ENCODE results near the gene ZFX. TPM values are rescaled to one million over a fixed set of nuclear protein-coding genes. Genes with fewer than 3 reads are reported as not detected.

ZFX gene
- total RNA-seq, 1 donor from 2014 or later, result 59.1 TPM

DNA sequence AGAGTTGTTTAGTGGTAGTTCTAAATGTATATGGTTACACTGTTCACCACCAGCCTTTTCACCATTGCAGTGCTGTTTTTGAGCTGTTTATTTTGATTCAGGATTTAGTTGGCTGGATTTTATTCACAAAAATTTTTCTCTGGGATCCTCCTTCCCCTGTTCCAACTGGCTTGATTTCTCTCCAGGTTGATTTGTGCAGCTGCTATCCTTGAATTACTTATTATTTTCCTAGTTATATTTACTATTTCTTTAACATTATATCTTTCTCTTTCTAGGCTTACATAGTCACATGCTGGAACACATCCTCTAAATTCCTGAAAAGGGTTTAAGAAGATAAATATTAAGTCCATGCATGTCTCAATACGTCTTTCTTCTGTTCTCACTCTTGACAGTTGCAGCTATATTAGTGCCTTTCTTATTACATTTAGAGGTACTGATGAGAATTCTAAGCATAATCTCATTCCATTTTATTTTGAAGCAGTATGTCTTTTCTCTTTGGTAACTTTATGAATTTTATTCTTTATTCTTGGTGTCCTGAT is 82.2 kb downstream of the ZFX start:
- H3K4me2 ChIP-seq, result no peak overlapping the region
- no peaks in the 10 kb centered on the region for H3K9me3 Mint-ChIP-seq
- H3F3A ChIP-seq (ENCODE audit: low read depth), result no peaks in the 10 kb centered on the region
- no peaks in the 10 kb centered on the region for H3K4me1 ChIP-seq
- no peak overlapping the region for H3K27ac Mint-ChIP-seq
- no peaks in the 10 kb centered on the region for H3K27me3 Mint-ChIP-seq (ENCODE audit: insufficient read depth, low read depth)
- H3K4me1 Mint-ChIP-seq, result peaks cover 6% of the 10 kb centered on the region
- H3K4me3 ChIP-seq, result no peak overlapping the region
- no peaks in the 10 kb centered on the region for H3K9me3 ChIP-seq (ENCODE audit: low read depth)
- H3K36me3 ChIP-seq, result no peaks in the 10 kb centered on the region
- H3K4me3 Mint-ChIP-seq, result no peak overlapping the region
- H3K27me3 ChIP-seq, result no peaks in the 10 kb centered on the region
- H4K20me1 ChIP-seq (ENCODE audit: low read depth), result no peaks in the 10 kb centered on the region
- H3K36me3 Mint-ChIP-seq, result no peaks in the 10 kb centered on the region
- no peak overlapping the region for H2AFZ ChIP-seq (replicated peaks)
- no peak overlapping the region for H3K9ac ChIP-seq
- no peaks in the 10 kb centered on the region for H3K79me2 ChIP-seq (ENCODE audit: low read depth)
- TF ChIP-seq EZH2phosphoT487 (IDR thresholded peaks at IDR 0.05) (no peak), CTCF (IDR thresholded peaks at IDR 0.05) (no peak), EZH2 (IDR thresholded peaks at IDR 0.05) (no peak)
- H3K27ac ChIP-seq, result no peak overlapping the region
- no peak for DNase-seq (ENCODE audit: low spot score)

DNA sequence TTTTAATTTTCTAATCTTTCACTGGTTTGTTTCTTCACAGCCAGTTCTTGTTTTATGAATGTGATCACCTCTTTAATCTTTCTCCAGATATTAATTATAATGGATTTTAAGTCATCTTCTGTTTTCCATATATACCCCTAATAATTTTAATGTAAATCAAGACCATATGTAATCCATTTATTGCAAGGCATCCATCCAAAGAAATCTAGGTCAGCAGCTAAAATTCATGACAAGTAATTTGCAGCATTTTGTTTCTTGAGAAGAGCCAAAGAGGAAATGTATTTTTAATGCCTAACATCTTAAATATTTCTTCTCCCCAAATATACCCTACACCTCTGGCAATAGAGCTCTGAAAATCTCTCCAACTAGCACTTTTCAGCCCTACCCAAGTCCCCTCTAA is 83.3 kb downstream of the ZFX start:
- Histone ChIP-seq H3K9me3 (ENCODE audit: low read depth) (no peaks in the 10 kb centered on the region), H3K9ac (no peak overlapping the region), H3K4me2 (no peak overlapping the region), H3K79me2 (ENCODE audit: low read depth) (no peaks in the 10 kb centered on the region), H4K20me1 (ENCODE audit: low read depth) (no peaks in the 10 kb centered on the region), H3K27me3 (no peaks in the 10 kb centered on the region), H3K4me3 (no peak overlapping the region), H3K36me3 (no peaks in the 10 kb centered on the region), H3K4me1 (no peaks in the 10 kb centered on the region), H3F3A (ENCODE audit: low read depth) (no peaks in the 10 kb centered on the region), H2AFZ (replicated peaks) (no peak overlapping the region), H3K27ac (no peak overlapping the region)
- Mint-ChIP-seq H3K27me3 (ENCODE audit: insufficient read depth, low read depth) (no peaks in the 10 kb centered on the region), H3K4me3 (no peak overlapping the region), H3K36me3 (no peaks in the 10 kb centered on the region), H3K4me1 (peaks cover 6% of the 10 kb centered on the region), H3K27ac (peak overlapping the region; percentile 7), H3K9me3 (no peaks in the 10 kb centered on the region)
- TF ChIP-seq EZH2phosphoT487 (IDR thresholded peaks at IDR 0.05), result no peak
- TF ChIP-seq CTCF (IDR thresholded peaks at IDR 0.05), result no peak
- DNase-seq (ENCODE audit: low spot score), result no peak

GRCh38 chrX:24235084-24235710 is 85.7 kb downstream of the ZFX start:
- Mint-ChIP-seq H3K4me3 (no peak overlapping the region), H3K27me3 (ENCODE audit: insufficient read depth, low read depth) (peaks cover 2% of the 10 kb centered on the region), H3K9me3 (no peaks in the 10 kb centered on the region), H3K36me3 (no peaks in the 10 kb centered on the region), H3K27ac (no peak overlapping the region), H3K4me1 (peaks cover 8% of the 10 kb centered on the region)
- Histone ChIP-seq H3K79me2 (ENCODE audit: low read depth) (no peaks in the 10 kb centered on the region), H3K4me2 (no peak overlapping the region), H3K27me3 (no peaks in the 10 kb centered on the region), H3F3A (ENCODE audit: low read depth) (no peaks in the 10 kb centered on the region), H3K9ac (no peak overlapping the region), H3K27ac (no peak overlapping the region), H3K4me1 (no peaks in the 10 kb centered on the region), H3K36me3 (no peaks in the 10 kb centered on the region), H3K4me3 (no peak overlapping the region), H3K9me3 (ENCODE audit: low read depth) (no peaks in the 10 kb centered on the region), H2AFZ (replicated peaks) (no peak overlapping the region), H4K20me1 (ENCODE audit: low read depth) (no peaks in the 10 kb centered on the region)
- no peak for DNase-seq (ENCODE audit: low spot score)
- TF ChIP-seq EZH2 (IDR thresholded peaks at IDR 0.05) (no peak), CTCF (IDR thresholded peaks at IDR 0.05) (no peak), EZH2phosphoT487 (IDR thresholded peaks at IDR 0.05) (no peak)

All from neural progenitor cell (in vitro differentiated cells).